SK-N-SH (cell line): ENCODE measurements around the gene LRMDA. TPM values are rescaled to one million over a fixed set of nuclear protein-coding genes. Genes with fewer than 3 reads are reported as not detected.
A peak's percentile ranks its signal among the peaks of the same experiment; 100 is the strongest.

Experiments
- CTCF ChIA-PET: fragments of 300-600, 350-600 bp; formaldehyde crosslinking; extraction: SDS; loops from one replicate; lab custom pipeline; 2021; lab: Yijun Ruan, JAX
- POLR2A ChIA-PET: fragments of 350-600 bp; sonication (Branson Sonifier 250); formaldehyde crosslinking; extraction: SDS; loops from one replicate; lab custom pipeline; 2020; ENCODE audit warnings: antibody characterized with exemption, inconsistent platforms; lab: Yijun Ruan, JAX
- DNase-seq: peaks from one replicate; pipeline ENCODE4 v3.0.0; 2012
- H2AFZ ChIP-seq: fragments of 200-600 bp; sonication (generic); 2 replicates; pipeline ENCODE4 v1.8.1; 2016; ENCODE audit warnings: antibody characterized with exemption, mild to moderate bottlenecking, low read depth
- H3F3A ChIP-seq: fragments of 200-600 bp; sonication (generic); replicated peaks from 2 replicates; pipeline ENCODE3; 2016; ENCODE audit warnings: antibody characterized with exemption, mild to moderate bottlenecking; ENCODE audit not compliant: insufficient read depth
- H3K27ac ChIP-seq, 2 experiments: fragments of 200-500 bp in 1 of 2; fragments of 200-600 bp in 1 of 2; sonication (Bioruptor generic) in 1 of 2; sonication (generic), shearing (Covaris generic) in 1 of 2; 2 replicates each; pipeline versions ENCODE4 v1.5.1 to v1.6.1; 2014 to 2016; ENCODE audit warnings: low read depth in 2 of 2, inconsistent platforms in 1 of 2, low read length in 1 of 2, mild to moderate bottlenecking in 1 of 2, mixed read lengths in 1 of 2
- H3K27me3 ChIP-seq: fragments of 200-600 bp; sonication (generic), shearing (Covaris generic); 2 replicates; pipeline ENCODE4 v1.6.1; 2016; ENCODE audit warnings: mixed run types; ENCODE audit not compliant: insufficient read depth
- H3K36me3 ChIP-seq, 2 experiments: fragments of 200-500 bp in 1 of 2; fragments of 200-600 bp in 1 of 2; sonication (Bioruptor generic) in 1 of 2; sonication (generic) in 1 of 2; replicated peaks in 1 of 2; 2 replicates each; pipeline versions ENCODE3 to v1.5.1; 2014 to 2016; ENCODE audit warnings: low read length in 1 of 2, mild to moderate bottlenecking in 1 of 2; ENCODE audit not compliant: insufficient read depth in 2 of 2, control insufficient read depth in 1 of 2
- H3K4me1 ChIP-seq, 2 experiments: fragments of 200-500 bp in 1 of 2; fragments of 200-600 bp in 1 of 2; sonication (Bioruptor generic) in 1 of 2; sonication (generic), shearing (Covaris generic) in 1 of 2; 2 replicates each; pipeline versions ENCODE4 v1.5.1 to v1.6.1; 2014 to 2016; ENCODE audit warnings: low read depth in 1 of 2, low read length in 1 of 2, mixed run types in 1 of 2; ENCODE audit not compliant: insufficient read depth in 2 of 2, control insufficient read depth in 1 of 2
- H3K4me2 ChIP-seq: fragments of 200-600 bp; sonication (generic), shearing (Covaris generic); 2 replicates; pipeline ENCODE4 v1.6.1; 2017; ENCODE audit warnings: mixed run types
- H3K4me3 ChIP-seq, 2 experiments: fragments of 200-500 bp in 1 of 2; fragments of 200-600 bp in 1 of 2; sonication (Bioruptor generic) in 1 of 2; sonication (generic), shearing (Covaris generic) in 1 of 2; 2 replicates each; pipeline versions ENCODE4 v1.5.1 to v1.8.1; 2014 to 2016; ENCODE audit warnings: low read depth in 2 of 2, inconsistent platforms in 1 of 2, low read length in 1 of 2, mild to moderate bottlenecking in 1 of 2, mixed read lengths in 1 of 2, moderate library complexity in 1 of 2
- H3K79me2 ChIP-seq: fragments of 200-600 bp; sonication (generic); 2 replicates; pipeline ENCODE4 v1.8.1; 2017; ENCODE audit warnings: mild to moderate bottlenecking; ENCODE audit not compliant: insufficient read depth
- H3K9ac ChIP-seq: fragments of 200-600 bp; sonication (generic); 2 replicates; pipeline ENCODE4 v1.6.1; 2017; ENCODE audit warnings: mixed run types
- H3K9me2 ChIP-seq: fragments of 200-600 bp; sonication (generic); 2 replicates; pipeline ENCODE4 v1.6.1; 2017; ENCODE audit warnings: mixed run types
- H3K9me3 ChIP-seq: fragments of 200-600 bp; sonication (generic); 2 replicates; pipeline ENCODE4 v1.6.1; 2017; ENCODE audit warnings: mixed run types, mild to moderate bottlenecking, moderate library complexity
- H4K20me1 ChIP-seq: fragments of 200-600 bp; sonication (generic); 2 replicates; pipeline ENCODE4 v1.6.1; 2017; ENCODE audit warnings: mild to moderate bottlenecking, mixed run types; ENCODE audit not compliant: insufficient read depth
- ELF1 ChIP-seq: IDR thresholded peaks from 2 replicates; pipeline ENCODE4 v1.4.0; 2012
- EP300 ChIP-seq, 2 experiments: IDR thresholded peaks; 2 replicates each; pipeline versions ENCODE4 v1.4.0 to v1.6.1; 2012; ENCODE audit warnings: borderline replicate concordance in 1 of 2, low read depth in 1 of 2, low read length in 1 of 2
- EZH2phosphoT487 ChIP-seq: fragments of 200-600 bp; sonication (generic); IDR thresholded peaks from 2 replicates; pipeline ENCODE4 v1.6.1; 2017; ENCODE audit warnings: low read depth, mixed run types, mild to moderate bottlenecking, antibody characterized with exemption, moderate library complexity, borderline replicate concordance
- FOSL2 ChIP-seq: IDR thresholded peaks from 2 replicates; pipeline ENCODE4 v1.4.0; 2012; ENCODE audit warnings: low read depth, mild to moderate bottlenecking, moderate library complexity, borderline replicate concordance
- FOXJ3 ChIP-seq: sonication (generic); formaldehyde crosslinking; IDR thresholded peaks from 2 replicates; pipeline ENCODE4 v1.5.1; 2020; ENCODE audit warnings: mild to moderate bottlenecking, missing genetic modification reagents
- FOXM1 ChIP-seq: IDR thresholded peaks from 2 replicates; pipeline ENCODE4 v1.4.0; 2012; ENCODE audit warnings: low read depth, mild to moderate bottlenecking
- GABPA ChIP-seq: IDR thresholded peaks from 2 replicates; pipeline ENCODE4 v1.4.0; 2012; ENCODE audit warnings: low read depth, mild to moderate bottlenecking
- GATA2 ChIP-seq: sonication (generic); formaldehyde crosslinking; IDR thresholded peaks from 2 replicates; pipeline ENCODE4 v1.5.0; 2020; ENCODE audit warnings: mild to moderate bottlenecking, missing genetic modification reagents
- IRF3 ChIP-seq: fragments of 150-350 bp; IDR thresholded peaks from 2 replicates; pipeline ENCODE4 v1.6.1; 2016; ENCODE audit warnings: mild to moderate bottlenecking, low read depth, low read length
- JUND ChIP-seq: IDR thresholded peaks from 2 replicates; pipeline ENCODE4 v1.4.0; 2012
- MAX ChIP-seq: IDR thresholded peaks from 2 replicates; pipeline ENCODE4 v1.4.0; 2012; ENCODE audit warnings: low read depth
- NFIC ChIP-seq: IDR thresholded peaks from 2 replicates; pipeline ENCODE4 v1.4.0; 2012; ENCODE audit warnings: borderline replicate concordance
- PBX3 ChIP-seq: IDR thresholded peaks from 2 replicates; pipeline ENCODE4; 2012
- RAD21 ChIP-seq: IDR thresholded peaks from 2 replicates; pipeline ENCODE4 v1.6.1; 2012; ENCODE audit warnings: mild to moderate bottlenecking, low read length
- RFX5 ChIP-seq: IDR thresholded peaks from 2 replicates; pipeline ENCODE4 v1.6.1; 2012; ENCODE audit warnings: mild to moderate bottlenecking, improper control_type of control experiment, low read length
- SIN3A ChIP-seq: IDR thresholded peaks from 2 replicates; pipeline ENCODE4 v1.6.1; 2012; ENCODE audit warnings: low read depth, mild to moderate bottlenecking, low read length, moderate library complexity, borderline replicate concordance
- SMC3 ChIP-seq: IDR thresholded peaks from 2 replicates; pipeline ENCODE4 v1.6.1; 2012; ENCODE audit warnings: low read depth, low read length, improper control_type of control experiment
- USF1 ChIP-seq: IDR thresholded peaks from 2 replicates; pipeline ENCODE4 v1.4.0; 2012; ENCODE audit warnings: low read depth, borderline replicate concordance
- USF2 ChIP-seq: fragments of 150-350 bp; IDR thresholded peaks from 2 replicates; pipeline ENCODE4 v1.6.1; 2017; ENCODE audit warnings: antibody characterized with exemption, low read length, low read depth, borderline replicate concordance
- YY1 ChIP-seq: IDR thresholded peaks from 2 replicates; pipeline ENCODE4 v1.4.0; 2012; ENCODE audit warnings: low read depth, mild to moderate bottlenecking
- WGBS: methylation state at CpG from one replicate; pipeline ENCODE4 v1.1.6; 2017; ENCODE audit warnings: low lambda C conversion rate; 5-methylcytosine and 5-hydroxymethylcytosine counted together
- polyA plus RNA-seq, 3 experiments: library from polyadenylated mRNA; depleted of rRNA; stranded (reverse); fragments of >200 nt; gene quantifications; 2 replicates each; pipeline ENCODE4 v1.2.3, GENCODE V29; 2012

The LRMDA gene
- polyA plus RNA-seq, 1 of the 3 experiments (the other 2 are of a cell fraction) = 0.95 TPM

- POLR2A ChIA-PET = no interaction called here
- no peak for DNase-seq
- H3K36me3 ChIP-seq = no peaks in the 10 kb centered on the region
These were observed 1128.4 kb downstream of the LRMDA start for GRCh38 chr10:76559892-76560220.

GRCh38 chr10:76560338-76560737, 1128.9 kb downstream of the LRMDA start:
- POLR2A ChIA-PET = no interaction called here
- no peak for DNase-seq
- H2AFZ ChIP-seq = no peak overlapping the region
- H3F3A ChIP-seq = peaks cover 3% of the 10 kb centered on the region
- peaks cover 11 to 19% of the 10 kb centered on the region in 2 experiments for H3K4me1 ChIP-seq
- no peak overlapping the region for H3K9ac ChIP-seq
- H3K36me3 ChIP-seq = no peaks in the 10 kb centered on the region
- 89% methylated on average over 5 of the region's 5 CpGs for WGBS
- no peaks in the 10 kb centered on the region for H3K9me2 ChIP-seq
- no peak overlapping the region for H3K4me3 ChIP-seq
- no peaks in the 10 kb centered on the region for H3K27me3 ChIP-seq
- H3K9me3 ChIP-seq = no peaks in the 10 kb centered on the region
- no peak overlapping the region for H3K4me2 ChIP-seq
- no peaks in the 10 kb centered on the region for H3K79me2 ChIP-seq
- CTCF ChIA-PET = no interaction called here
- no peak overlapping the region for H3K27ac ChIP-seq
- H4K20me1 ChIP-seq = no peaks in the 10 kb centered on the region
- TF ChIP-seq GABPA (no peak), FOXM1 (no peak), EP300 (IDR thresholded peaks at IDR 0.05; ENCODE audit: borderline replicate concordance in 1 of 2, low read depth in 1 of 2, low read length in 1 of 2) (no peak), FOXJ3 (no peak), FOSL2 (no peak), USF1 (no peak), SMC3 (no peak), SIN3A (no peak), MAX (no peak), NFIC (no peak), GATA2 (CRISPR knock-in tag) (no peak), EZH2phosphoT487 (no peak), RFX5 (no peak), ELF1 (no peak), PBX3 (no peak), RAD21 (no peak), USF2 (no peak), YY1 (no peak)

More at GRCh38 chr10:76559892-76560220, 1128.4 kb downstream of the LRMDA start:
- Histone ChIP-seq H3K27me3 (no peaks in the 10 kb centered on the region), H3F3A (peaks cover 3% of the 10 kb centered on the region), H3K9ac (no peak overlapping the region), H3K4me2 (peak overlapping the region; percentile 10; the same call in 1 of the 2 replicates), H3K27ac (peak overlapping the region; percentile 12 to 81; a peak in 3 of 4 replicates), H4K20me1 (no peaks in the 10 kb centered on the region), H2AFZ (no peak overlapping the region), H3K79me2 (no peaks in the 10 kb centered on the region), H3K4me3 (no peak overlapping the region), H3K9me2 (no peaks in the 10 kb centered on the region), H3K9me3 (no peaks in the 10 kb centered on the region), H3K4me1 (peaks cover 15 to 19% of the 10 kb centered on the region in 2 experiments)
- CTCF ChIA-PET = no interaction called here
- 70% methylated on average over 1 of the region's 1 CpG for WGBS
- TF ChIP-seq IRF3 (no peak), PBX3 (no peak), JUND (no peak), NFIC (no peak), EZH2phosphoT487 (no peak)
